D721Med (cell line): ENCODE data around the gene TNMD.
"Not testable (repeated sequence)": the region's sequence is repeated elsewhere in the genome, so short reads cannot be mapped to it uniquely, and the experiment has no call there.

Experiments used
- DNase-seq: peaks from one replicate; pipeline ENCODE4 v3.0.0; 2011; ENCODE audit warnings: low spot score; ENCODE audit not compliant: insufficient read length
- FAIRE-seq: peaks from 2 replicates; lab custom pipeline; 2011; peaks lifted over from hg19 to GRCh38; lab: Jason Lieb, UNC
- CTCF ChIP-seq: IDR thresholded peaks from 2 replicates; pipeline ENCODE4 v1.5.1; 2012; ENCODE audit warnings: mild to moderate bottlenecking, control low read depth; ENCODE audit not compliant: insufficient read depth; ENCODE audit errors: missing control alignments

Gene TNMD

DNA sequence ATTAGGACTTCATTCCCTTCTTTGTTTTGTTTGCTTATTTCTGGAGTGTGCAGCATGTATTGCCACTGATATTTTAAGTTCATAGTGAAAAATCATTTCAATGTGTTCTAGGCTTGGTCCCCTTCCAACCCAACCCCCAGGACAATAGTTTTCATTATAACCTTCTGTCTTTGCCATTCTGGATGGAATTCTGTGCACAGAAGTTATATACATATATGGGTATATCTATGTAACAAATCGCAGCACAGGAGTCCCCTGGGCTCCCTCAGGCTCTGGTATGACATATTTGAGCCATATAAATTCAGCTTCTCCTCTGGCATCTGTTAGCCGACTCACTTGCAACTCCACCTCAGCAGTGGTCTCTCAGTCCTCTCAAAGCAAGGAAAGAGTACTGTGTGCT is at the start of gene TNMD:
Gene TNMD (plus strand): TSS at position 326 of the 400 bp plus-strand sequence. CDS start 83 bp downstream, outside the sequence.
- FAIRE-seq (no peak), DNase-seq (no peak)
- no peak for TF ChIP-seq CTCF

- DNase-seq, FAIRE-seq: not testable (repeated sequence)
Measured at GRCh38 chrX:100565534-100565933, 19.2 kb upstream of the TNMD start.

- no peak for TF ChIP-seq CTCF
- no peak for DNase-seq
- FAIRE-seq: no peak
Measured at GRCh38 chrX:100586747-100587146, 2.0 kb downstream of the TNMD start.

GRCh38 chrX:100587861-100588260 is 3.1 kb downstream of the TNMD start:
- no peak for TF ChIP-seq CTCF
- FAIRE-seq (no peak), DNase-seq (no peak)

- DNase-seq (no peak), FAIRE-seq (no peak)
- no peak for TF ChIP-seq CTCF
Measured at GRCh38 chrX:100591256-100592051, 6.7 kb downstream of the TNMD start.

GRCh38 chrX:100593126-100593525 is 8.4 kb downstream of the TNMD start:
- FAIRE-seq (no peak), DNase-seq (no peak)
- no peak for TF ChIP-seq CTCF

- FAIRE-seq (no peak), DNase-seq (no peak)
- no peak for TF ChIP-seq CTCF
Measured at GRCh38 chrX:100593581-100593980, 8.8 kb downstream of the TNMD start.
